Ishikawa (cell line): Measurements from ENCODE around the gene TFR2.

Experiments
- CEBPB ChIP-seq: IDR thresholded peaks from 2 replicates; pipeline ENCODE4 v1.6.1; 2012
- CREB1 ChIP-seq: IDR thresholded peaks from 2 replicates; pipeline ENCODE4 v1.6.1; 2012; ENCODE audit warnings: low read depth
- EGR1 ChIP-seq: IDR thresholded peaks from 2 replicates; pipeline ENCODE4 v1.6.1; 2012
- EP300 ChIP-seq: IDR thresholded peaks from 2 replicates; pipeline ENCODE4 v1.6.1; 2012; ENCODE audit warnings: borderline replicate concordance
- FOXM1 ChIP-seq: IDR thresholded peaks from 2 replicates; pipeline ENCODE4 v1.6.1; 2012; ENCODE audit warnings: low read depth, borderline replicate concordance
- NFIC ChIP-seq: IDR thresholded peaks from 2 replicates; pipeline ENCODE4 v1.6.1; 2012
- RAD21 ChIP-seq: IDR thresholded peaks from 2 replicates; pipeline ENCODE4 v1.6.1; 2012; ENCODE audit warnings: low read depth
- REST ChIP-seq: IDR thresholded peaks from 2 replicates; pipeline ENCODE4 v1.6.1; 2012; ENCODE audit warnings: low read depth, mild to moderate bottlenecking
- TAF1 ChIP-seq: IDR thresholded peaks from 2 replicates; pipeline ENCODE4 v1.6.1; 2012; ENCODE audit warnings: low read depth, mild to moderate bottlenecking
- TCF12 ChIP-seq: IDR thresholded peaks from 2 replicates; pipeline ENCODE4 v1.6.1; 2012; ENCODE audit warnings: low read depth
- TEAD4 ChIP-seq: IDR thresholded peaks from 2 replicates; pipeline ENCODE4 v1.6.1; 2012
- USF1 ChIP-seq: IDR thresholded peaks from 2 replicates; pipeline ENCODE4 v1.6.1; 2012
- YY1 ChIP-seq: IDR thresholded peaks from 2 replicates; pipeline ENCODE4 v1.6.1; 2012; ENCODE audit warnings: low read depth
- ZBTB7A ChIP-seq: IDR thresholded peaks from 2 replicates; pipeline ENCODE4 v1.6.1; 2012; ENCODE audit warnings: low read depth
- TF ChIP-seq, protein P1 (sequence below): IDR thresholded peaks from 2 replicates; pipeline ENCODE4 v1.6.1; 2012

Gene TFR2

GRCh38 chr7:100591596-100591995 lies 49.8 kb downstream of the TFR2 start:
- TF ChIP-seq TEAD4 (no peak), NFIC (no peak), REST (no peak), CEBPB (no peak), ZBTB7A (no peak), YY1 (no peak)
- TF ChIP-seq, protein P1, sequence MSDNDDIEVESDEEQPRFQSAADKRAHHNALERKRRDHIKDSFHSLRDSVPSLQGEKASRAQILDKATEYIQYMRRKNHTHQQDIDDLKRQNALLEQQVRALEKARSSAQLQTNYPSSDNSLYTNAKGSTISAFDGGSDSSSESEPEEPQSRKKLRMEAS = no peak

DNA sequence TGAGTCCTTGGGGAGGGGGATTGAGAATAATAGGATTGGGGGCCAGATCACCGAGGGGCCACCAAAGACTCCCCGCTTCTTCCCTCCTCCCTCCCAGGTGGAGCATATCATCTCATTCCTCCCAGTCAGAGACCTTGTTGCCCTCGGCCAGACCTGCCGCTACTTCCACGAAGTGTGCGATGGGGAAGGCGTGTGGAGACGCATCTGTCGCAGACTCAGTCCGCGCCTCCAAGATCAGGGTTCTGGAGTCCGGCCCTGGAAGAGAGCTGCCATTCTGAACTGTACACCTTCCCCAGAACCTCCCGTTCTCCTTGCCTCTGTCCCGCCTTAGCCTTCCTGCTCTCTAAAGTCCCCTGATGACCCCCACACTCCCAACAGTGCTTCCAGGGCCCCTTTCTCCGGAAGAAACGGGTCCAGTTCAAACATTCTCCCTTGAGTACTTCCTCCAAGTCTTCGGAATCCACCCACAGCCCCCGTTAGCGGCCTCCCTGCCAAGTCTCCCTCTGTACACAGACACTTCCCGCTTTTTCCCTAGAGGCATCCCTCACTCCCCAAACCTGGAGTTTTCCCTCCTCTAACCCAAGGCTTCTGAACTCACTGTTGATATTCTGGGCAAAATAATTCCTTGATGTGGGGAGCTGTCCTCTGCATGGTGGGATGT lies 51.1 kb downstream of the TFR2 start:
- TF ChIP-seq RAD21 = no peak
- TF ChIP-seq YY1 = no peak
- no peak for TF ChIP-seq REST
- TF ChIP-seq TEAD4 = no peak
- TF ChIP-seq FOXM1 = no peak
- no peak for TF ChIP-seq ZBTB7A
- no peak for TF ChIP-seq USF1
- TF ChIP-seq CEBPB = no peak
- TF ChIP-seq, protein P1 = no peak
- no peak for TF ChIP-seq TAF1
- no peak for TF ChIP-seq EP300
- no peak for TF ChIP-seq NFIC
- TF ChIP-seq TCF12 = no peak
- TF ChIP-seq EGR1 = no peak
- no peak for TF ChIP-seq CREB1

GRCh38 chr7:100589341-100589947 lies 51.9 kb downstream of the TFR2 start:
- no peak for TF ChIP-seq FOXM1

DNA sequence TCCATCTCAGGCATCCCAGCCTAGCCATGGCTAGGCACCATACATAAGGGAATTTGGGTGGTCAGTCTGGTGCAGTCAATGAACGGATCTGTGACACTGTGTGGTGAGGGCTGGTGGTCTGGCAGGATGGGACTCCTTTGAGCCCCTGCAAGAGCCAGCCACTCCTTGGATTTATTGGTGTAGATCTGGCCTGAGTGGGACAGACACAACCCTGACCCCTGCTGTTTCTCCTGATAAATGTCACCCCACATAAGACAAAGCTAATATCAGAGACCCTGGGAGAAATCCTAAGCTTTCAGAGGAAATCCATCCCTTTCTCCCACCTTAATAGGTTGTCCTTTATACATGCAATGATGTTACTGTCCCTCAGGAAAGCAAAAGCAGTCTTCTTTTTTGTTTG lies 52.9 kb downstream of the TFR2 start:
- TF ChIP-seq EP300 = no peak
- TF ChIP-seq, protein P1 = no peak
- no peak for TF ChIP-seq TAF1
- TF ChIP-seq CREB1 = no peak
- TF ChIP-seq CEBPB = no peak
- TF ChIP-seq YY1 = no peak
- TF ChIP-seq EGR1 = no peak
- TF ChIP-seq ZBTB7A = no peak
- TF ChIP-seq RAD21 = no peak; the same call in 1 of the 2 replicates

- TF ChIP-seq YY1 = peak; percentile 50; the same call in 1 of the 2 replicates
- TF ChIP-seq TAF1 = peak; percentile 41
- TF ChIP-seq FOXM1 = no peak
- peak; percentile 98 for TF ChIP-seq ZBTB7A
Observed at GRCh38 chr7:100586266-100587025, 54.9 kb downstream of the TFR2 start, which contains the start of gene FBXO24. TSS of gene FBXO24 (plus strand) at chr7:100586328. CDS start at chr7:100586626, 298 bp downstream.
